Measurements from ENCODE around the gene PPP1R13B.

The PPP1R13B gene

GRCh38 chr14:103884854-103885253, 37.5 kb upstream of the PPP1R13B start:
- DNase-seq (no peak), ATAC-seq (no peak)
- H3K4me1 Mint-ChIP-seq = peaks cover 16% of the 10 kb centered on the region
- H3K27me3 Mint-ChIP-seq = peaks cover 12% of the 10 kb centered on the region
- H3K4me3 Mint-ChIP-seq = no peak overlapping the region
- H3K27ac Mint-ChIP-seq = no peak overlapping the region
- H3K9me3 Mint-ChIP-seq = no peaks in the 10 kb centered on the region

GRCh38 chr14:103883263-103883523, 35.8 kb upstream of the PPP1R13B start:
- H3K4me1 Mint-ChIP-seq = peaks cover 26% of the 10 kb centered on the region
- DNase-seq (no peak), ATAC-seq (no peak)
- H3K9me3 Mint-ChIP-seq = no peaks in the 10 kb centered on the region
- H3K4me3 Mint-ChIP-seq = no peak overlapping the region
- H3K27ac Mint-ChIP-seq = no peak overlapping the region
- H3K27me3 Mint-ChIP-seq = peaks cover 12% of the 10 kb centered on the region

GRCh38 chr14:103882503-103883262, 35.3 kb upstream of the PPP1R13B start:
- H3K27ac Mint-ChIP-seq = no peak overlapping the region
- ATAC-seq (no peak), DNase-seq (no peak)
- no peaks in the 10 kb centered on the region for H3K9me3 Mint-ChIP-seq
- peaks cover 12% of the 10 kb centered on the region for H3K27me3 Mint-ChIP-seq
- H3K4me3 Mint-ChIP-seq = no peak overlapping the region
- H3K4me1 Mint-ChIP-seq = peaks cover 26% of the 10 kb centered on the region

GRCh38 chr14:103881268-103882201, 34.2 kb upstream of the PPP1R13B start:
- peaks cover 34% of the 10 kb centered on the region for H3K4me1 Mint-ChIP-seq
- H3K4me3 Mint-ChIP-seq = peak overlapping the region in 1 of 2 donors; percentile 72
- no peak overlapping the region for H3K27ac Mint-ChIP-seq
- no peaks in the 10 kb centered on the region for H3K9me3 Mint-ChIP-seq
- peaks cover 12% of the 10 kb centered on the region for H3K27me3 Mint-ChIP-seq
- ATAC-seq (no peak), DNase-seq (no peak)

GRCh38 chr14:103880348-103881267, 33.2 kb upstream of the PPP1R13B start:
- DNase-seq (peak in 1 of 2 donors; percentile 29), ATAC-seq (peak; percentile 53)
- Mint-ChIP-seq H3K27ac (peak overlapping the region in 1 of 2 donors; percentile 90), H3K4me3 (peak overlapping the region; percentile 68 to 72), H3K27me3 (peaks cover 12% of the 10 kb centered on the region), H3K9me3 (no peaks in the 10 kb centered on the region), H3K4me1 (peaks cover 34% of the 10 kb centered on the region)

GRCh38 chr14:103879570-103880347, 32.4 kb upstream of the PPP1R13B start:
- peaks cover 12% of the 10 kb centered on the region for H3K27me3 Mint-ChIP-seq
- DNase-seq = no peak
- H3K27ac Mint-ChIP-seq = peak overlapping the region in 1 of 2 donors; percentile 74

GRCh38 chr14:103879118-103879569, 31.8 kb upstream of the PPP1R13B start:
- peak overlapping the region; percentile 68 to 72 for H3K4me3 Mint-ChIP-seq
- H3K27me3 Mint-ChIP-seq = peaks cover 12% of the 10 kb centered on the region
- ATAC-seq (no peak), DNase-seq (no peak)
- H3K27ac Mint-ChIP-seq = no peak overlapping the region
- peaks cover 47% of the 10 kb centered on the region for H3K4me1 Mint-ChIP-seq
- H3K9me3 Mint-ChIP-seq = peaks cover 5 to 7% of the 10 kb centered on the region in 2 donors

More at GRCh38 chr14:103879570-103880347, 32.4 kb upstream of the PPP1R13B start:
- Mint-ChIP-seq H3K4me1 (peaks cover 41% of the 10 kb centered on the region), H3K9me3 (peaks cover 5 to 7% of the 10 kb centered on the region in 2 donors), H3K4me3 (peak overlapping the region; percentile 68 to 72)
- ATAC-seq = peak; percentile 53

GRCh38 chr14:103878180-103878579, 30.8 kb upstream of the PPP1R13B start:
- peaks cover 5 to 7% of the 10 kb centered on the region in 2 donors for H3K9me3 Mint-ChIP-seq
- ATAC-seq (no peak), DNase-seq (no peak)
- peaks cover 12% of the 10 kb centered on the region for H3K27me3 Mint-ChIP-seq
- no peak overlapping the region for H3K4me3 Mint-ChIP-seq
- H3K4me1 Mint-ChIP-seq = peaks cover 52% of the 10 kb centered on the region
- no peak overlapping the region for H3K27ac Mint-ChIP-seq

GRCh38 chr14:103875010-103875409, 27.6 kb upstream of the PPP1R13B start:
- DNase-seq (no peak), ATAC-seq (no peak)
- Mint-ChIP-seq H3K27ac (no peak overlapping the region), H3K27me3 (no peaks in the 10 kb centered on the region), H3K4me3 (peak overlapping the region in 1 of 2 donors; percentile 38), H3K4me1 (peaks cover 59% of the 10 kb centered on the region), H3K9me3 (peaks cover 5 to 7% of the 10 kb centered on the region in 2 donors)

GRCh38 chr14:103872481-103873113, 25.2 kb upstream of the PPP1R13B start:
- ATAC-seq (peak; percentile 70), DNase-seq (peak; percentile 47 to 53)
- H3K27me3 Mint-ChIP-seq = no peaks in the 10 kb centered on the region
- H3K9me3 Mint-ChIP-seq = peaks cover 5 to 7% of the 10 kb centered on the region in 2 donors
- peak overlapping the region; percentile 96 to 98 for H3K27ac Mint-ChIP-seq
- peaks cover 47% of the 10 kb centered on the region for H3K4me1 Mint-ChIP-seq
- peak overlapping the region; percentile 91 to 92 for H3K4me3 Mint-ChIP-seq

- Mint-ChIP-seq H3K27ac (peak overlapping the region; percentile 96 to 98), H3K9me3 (peaks cover 5 to 7% of the 10 kb centered on the region in 2 donors), H3K4me1 (peaks cover 40% of the 10 kb centered on the region), H3K4me3 (peak overlapping the region; percentile 91 to 92), H3K27me3 (no peaks in the 10 kb centered on the region)
- DNase-seq (peak; percentile 70 to 75), ATAC-seq (peak; percentile 85)
These were observed 24.5 kb upstream of the PPP1R13B start for GRCh38 chr14:103871596-103872480.

- H3K27ac Mint-ChIP-seq = no peak overlapping the region
- H3K4me3 Mint-ChIP-seq = peak overlapping the region; percentile 91 to 92
- peaks cover 40% of the 10 kb centered on the region for H3K4me1 Mint-ChIP-seq
- ATAC-seq = no peak
- DNase-seq = no peak
- H3K9me3 Mint-ChIP-seq = peaks cover 5 to 7% of the 10 kb centered on the region in 2 donors
- no peaks in the 10 kb centered on the region for H3K27me3 Mint-ChIP-seq
These were observed 23.7 kb upstream of the PPP1R13B start for GRCh38 chr14:103870891-103871595.

Measured in stimulated activated naive CD8-positive, alpha-beta T cell treated with anti-CD3 and anti-CD28 coated beads, Interleukin-15, amount 100 ng/mL, for 72 hours (primary cell).